ENCODE results near the gene CDIPT. TPM values are rescaled to one million over a fixed set of nuclear protein-coding genes. Genes with fewer than 3 reads are reported as not detected.
A peak's percentile ranks its signal among the peaks of the same experiment; 100 is the strongest.

CDIPT gene
- total and polyA plus RNA-seq, 10 of the 15 experiments (the other 5 are each of a cell fraction or from before 2014, with no cell fraction given), result 0.87 to 36.4 (median 27.1) TPM

DNA sequence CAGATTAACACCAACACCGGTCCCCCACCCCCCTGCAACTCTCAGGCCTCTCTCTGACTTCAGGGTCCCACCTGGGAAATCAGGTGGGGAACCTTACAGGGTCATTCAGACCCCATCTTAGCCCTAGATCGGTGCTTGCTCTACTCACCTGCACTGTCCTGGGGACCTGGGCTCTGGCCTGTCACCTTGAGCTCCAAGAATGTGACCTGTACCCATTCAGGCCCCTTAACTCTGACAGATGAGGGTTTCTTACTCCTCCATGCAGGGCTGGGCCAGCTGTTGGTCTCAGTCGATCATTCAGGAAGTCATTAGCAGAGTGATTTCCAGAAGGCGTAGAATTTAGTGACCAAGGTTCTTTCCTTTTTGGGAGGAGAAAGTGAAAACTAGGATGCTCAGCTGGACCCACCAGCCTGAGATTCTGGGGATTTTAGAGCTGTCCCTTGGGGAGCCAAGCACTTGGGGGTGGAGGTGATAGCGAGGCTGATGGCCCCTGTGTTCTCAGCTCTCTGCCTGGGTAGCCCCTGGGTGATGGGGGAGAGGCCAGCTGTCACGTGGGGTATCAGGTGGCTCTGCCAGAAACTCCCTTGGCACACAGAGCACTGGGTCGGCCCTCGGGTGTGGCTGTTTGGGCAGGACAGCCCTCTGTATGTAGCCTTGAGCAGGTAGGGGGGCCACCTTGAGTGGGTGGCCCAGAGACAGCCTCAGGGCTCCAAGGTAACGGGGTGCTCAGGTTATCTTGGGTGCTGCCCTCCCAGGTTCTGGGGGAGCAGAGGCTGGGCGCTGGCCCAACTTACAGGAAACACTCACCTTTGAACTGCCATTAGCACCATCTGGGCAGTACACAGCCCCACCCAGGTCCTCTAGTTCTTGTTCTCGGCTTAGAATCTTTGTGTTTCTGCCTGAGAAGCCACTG lies 42.0 kb downstream of the CDIPT start (continued):
- no peak; the same call in 1 of the 2 replicates for TF ChIP-seq EED (IDR thresholded peaks at IDR 0.05; ENCODE audit: low read depth)
- TF ChIP-seq HDAC6 (IDR thresholded peaks at IDR 0.05; ENCODE audit: unreplicated experiment), result no peak
- no peak for TF ChIP-seq MTA3 (IDR thresholded peaks at IDR 0.05; ENCODE audit: borderline replicate concordance, low read length)
- no peak for TF ChIP-seq HSF1 (IDR thresholded peaks at IDR 0.05; ENCODE audit: low read depth, low read length)
- no peak for TF ChIP-seq SIX5 (IDR thresholded peaks at IDR 0.05; ENCODE audit: low read depth, low read length, severe bottlenecking)
- no peak for TF ChIP-seq GABPA (IDR thresholded peaks at IDR 0.05; ENCODE audit: low read depth)
- TF ChIP-seq CHD4 (IDR thresholded peaks at IDR 0.05), result no peak
- TF ChIP-seq ZNF687 (IDR thresholded peaks at IDR 0.05), result peak; percentile 57; the same call in 1 of the 2 replicates
- no peak for TF ChIP-seq RFX5 (IDR thresholded peaks at IDR 0.05; ENCODE audit: low read depth, low read length)
- TF ChIP-seq TCF12 (IDR thresholded peaks at IDR 0.05; ENCODE audit: low read depth, low read length), result 0 out of 2 replicates have a peak, but pooled peaks have one; percentile 1
- TF ChIP-seq EGR1 (IDR thresholded peaks at IDR 0.05; ENCODE audit: borderline replicate concordance in 1 of 2, low read depth in 2 of 2, low read length in 2 of 2), result no peak
- no peak for TF ChIP-seq RAD21 (IDR thresholded peaks at IDR 0.05; ENCODE audit: insufficient read depth, low read depth, low read length)
- TF ChIP-seq NKRF (conservative IDR thresholded peaks at IDR 0.05), result no peak; the same call in 1 of the 2 replicates
- TF ChIP-seq ZNF274 (IDR thresholded peaks at IDR 0.05; ENCODE audit: insufficient read depth, insufficient read length), result no peak
